GM18867 (cell line): ENCODE results near the gene EVC.
A peak's percentile ranks its signal among the peaks of the same experiment; 100 is the strongest.
"Not testable (repeated sequence)": the region's sequence is repeated elsewhere in the genome, so short reads cannot be mapped to it uniquely, and the experiment has no call there.

Experiments used
- ATAC-seq: cut with Tn5 transposase; IDR thresholded peaks from one replicate; pipeline ENCODE4 v1.9.1; 2021; ENCODE audit warnings: mild to moderate bottlenecking, moderate library complexity; ENCODE audit not compliant: unreplicated experiment

The EVC gene

GRCh38 chr4:5809216-5809776, 98.3 kb downstream of the EVC start:
- ATAC-seq, result no peak

DNA sequence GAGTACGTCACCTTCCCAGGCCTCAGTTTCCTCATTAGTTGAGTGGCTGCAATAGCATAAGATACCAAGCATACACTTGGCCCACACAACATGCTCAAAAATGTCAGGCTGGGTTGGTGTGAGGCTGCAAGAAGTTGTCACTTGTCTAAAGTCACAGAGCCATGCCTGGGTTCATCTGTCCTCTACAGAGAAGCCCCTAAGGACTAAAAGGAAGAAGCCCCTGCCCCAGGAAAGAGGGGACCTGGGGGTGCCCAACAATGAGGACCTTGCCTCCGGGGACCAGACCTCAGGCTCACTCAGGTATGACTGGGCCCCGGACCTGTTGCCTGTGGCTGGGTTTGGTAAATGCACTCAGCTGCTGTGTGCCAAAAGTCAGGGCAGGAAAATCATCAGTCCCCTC, 99.2 kb downstream of the EVC start:
- ATAC-seq, result no peak

- ATAC-seq, result no peak
Measured at GRCh38 chr4:5810770-5811430, 99.9 kb downstream of the EVC start.

DNA sequence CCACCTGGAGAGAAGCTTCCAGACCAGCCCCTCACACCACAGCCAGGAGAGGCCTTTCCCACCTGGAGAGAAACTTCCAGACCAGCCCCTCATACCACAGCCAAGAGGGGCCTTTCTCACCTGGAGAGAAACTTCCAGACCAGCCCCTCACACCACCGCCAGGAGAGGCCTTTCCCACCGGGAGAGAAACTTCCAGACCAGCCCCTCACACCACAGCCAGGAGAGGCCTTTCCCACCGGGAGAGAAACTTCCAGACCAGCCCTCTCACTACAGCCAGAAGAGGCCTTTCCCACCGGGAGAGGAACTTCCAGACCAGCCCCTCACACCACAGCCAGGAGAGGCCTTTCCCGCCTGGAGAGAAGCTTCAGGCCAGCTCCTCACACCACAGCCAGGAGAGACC, 101.1 kb downstream of the EVC start:
- not testable (repeated sequence) for ATAC-seq

DNA sequence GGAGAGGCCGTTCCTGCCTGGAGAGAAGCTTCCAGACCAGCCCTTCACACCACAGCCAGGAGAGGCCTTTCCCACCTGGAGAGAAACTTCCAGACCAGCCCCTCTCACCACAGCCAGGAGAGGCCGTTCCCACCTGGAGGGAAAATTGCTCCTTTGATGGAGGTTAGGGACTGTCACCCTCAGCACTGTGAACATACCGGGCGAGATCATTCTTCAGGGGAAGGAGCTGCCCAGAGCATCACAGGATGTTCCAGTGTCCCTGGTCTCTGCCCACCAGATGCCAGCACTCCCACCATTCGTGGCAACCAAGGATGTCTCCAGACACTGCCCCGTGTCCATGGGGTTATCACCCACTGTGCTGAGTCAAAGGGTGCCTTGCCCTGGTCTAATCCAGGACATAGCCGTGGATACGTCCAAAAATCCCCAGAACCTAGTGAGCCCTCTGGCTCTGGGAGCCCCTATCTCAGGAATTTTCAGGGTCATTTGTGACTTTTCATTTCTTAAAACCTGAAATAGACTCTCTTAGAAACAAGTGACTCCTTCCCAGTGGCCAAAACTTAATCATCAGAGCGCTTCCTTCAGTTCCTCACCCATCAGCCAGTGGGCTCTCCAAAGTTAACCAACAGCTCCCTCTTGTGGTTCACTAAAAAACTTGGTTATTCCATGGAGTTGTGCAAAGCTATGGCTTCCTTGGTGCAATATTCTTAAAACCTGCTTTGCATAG, 101.7 kb downstream of the EVC start:
- ATAC-seq, result no peak

- ATAC-seq, result no peak
Measured at GRCh38 chr4:5813882-5814255, 102.9 kb downstream of the EVC start.

DNA sequence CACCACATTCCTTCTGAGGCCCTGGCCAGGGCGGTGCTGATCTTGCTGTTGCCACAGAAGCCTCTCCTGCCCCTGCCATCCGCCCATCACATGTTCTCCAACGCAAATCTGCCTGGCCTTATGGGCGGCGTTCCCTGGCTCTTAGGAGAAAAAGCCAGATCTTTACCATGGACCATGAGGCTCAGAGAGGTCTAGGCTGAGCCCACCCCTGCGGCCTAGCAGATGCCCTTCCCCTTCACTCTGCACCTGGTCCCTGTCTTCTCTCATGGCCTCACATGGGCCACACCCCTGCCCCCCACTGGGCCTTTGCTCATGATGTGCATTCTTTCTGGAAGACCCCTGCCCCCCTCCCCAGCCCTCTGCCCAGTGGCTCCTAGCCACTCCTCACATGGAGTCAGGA, 103.4 kb downstream of the EVC start:
- no peak for ATAC-seq

DNA sequence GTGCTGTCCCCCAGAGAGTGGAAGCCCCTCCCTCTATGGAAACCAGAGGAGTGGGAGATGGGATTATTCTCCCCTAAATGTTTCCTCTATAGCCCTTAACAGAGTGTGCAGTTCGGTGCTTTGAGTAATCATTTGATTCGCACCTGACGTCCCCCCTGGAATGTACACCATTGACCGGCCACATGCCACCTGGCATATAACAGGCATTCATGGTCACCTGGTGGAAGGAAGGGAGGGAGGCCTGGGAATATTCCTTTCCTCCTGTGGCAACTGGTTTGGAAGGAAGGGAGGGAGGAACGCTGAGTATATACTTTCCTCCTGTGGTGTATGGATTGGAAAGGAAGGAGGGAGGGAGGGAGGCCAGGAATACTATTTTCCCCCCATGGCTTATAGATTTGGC, 104.6 kb downstream of the EVC start:
- no peak for ATAC-seq

DNA sequence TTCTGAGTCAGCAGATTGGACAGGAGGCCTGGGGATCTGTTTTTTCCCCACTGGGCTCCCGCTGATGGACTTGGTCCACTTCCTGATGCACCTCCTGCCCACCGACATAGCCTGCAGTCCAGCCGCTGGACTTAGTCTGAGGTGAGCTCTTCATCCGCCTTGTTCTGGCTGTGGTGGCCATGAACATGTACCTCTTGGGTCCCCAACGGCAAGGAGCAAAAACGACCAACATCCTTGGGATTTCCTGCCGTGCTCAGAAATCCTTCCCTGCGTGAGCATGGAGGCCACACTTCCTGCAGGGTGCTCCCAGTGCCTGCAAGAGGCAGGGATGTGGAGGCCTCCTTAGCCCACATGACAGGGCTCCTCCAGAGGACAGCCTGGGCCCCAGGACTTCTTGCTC, 105.1 kb downstream of the EVC start:
- ATAC-seq, result no peak

DNA sequence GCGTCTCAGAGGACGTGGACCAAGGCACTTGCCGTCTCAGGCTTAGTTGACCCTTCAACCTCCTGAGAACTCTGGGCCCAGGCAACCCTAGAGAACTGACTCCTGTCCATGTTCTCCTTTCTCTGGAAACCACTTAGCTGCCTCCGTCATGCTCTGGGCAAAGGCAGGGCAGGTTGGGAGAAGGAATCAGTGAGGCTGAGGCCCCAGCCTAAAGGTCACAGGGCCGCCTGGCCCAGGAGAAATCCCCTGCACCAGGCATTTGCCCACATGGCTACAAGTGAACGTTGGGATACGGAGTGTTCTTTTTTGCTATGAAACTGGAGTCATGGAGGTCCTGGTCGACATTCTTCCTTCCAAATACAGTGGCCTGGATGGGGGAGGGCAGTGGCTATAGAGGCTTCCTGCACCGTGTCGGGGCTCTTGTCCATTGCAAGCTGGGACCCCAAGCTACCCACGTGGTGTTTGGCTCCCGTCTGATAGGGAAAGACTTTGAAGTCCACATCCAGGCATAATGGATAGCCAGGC, 105.9 kb downstream of the EVC start:
- ATAC-seq, result no peak

DNA sequence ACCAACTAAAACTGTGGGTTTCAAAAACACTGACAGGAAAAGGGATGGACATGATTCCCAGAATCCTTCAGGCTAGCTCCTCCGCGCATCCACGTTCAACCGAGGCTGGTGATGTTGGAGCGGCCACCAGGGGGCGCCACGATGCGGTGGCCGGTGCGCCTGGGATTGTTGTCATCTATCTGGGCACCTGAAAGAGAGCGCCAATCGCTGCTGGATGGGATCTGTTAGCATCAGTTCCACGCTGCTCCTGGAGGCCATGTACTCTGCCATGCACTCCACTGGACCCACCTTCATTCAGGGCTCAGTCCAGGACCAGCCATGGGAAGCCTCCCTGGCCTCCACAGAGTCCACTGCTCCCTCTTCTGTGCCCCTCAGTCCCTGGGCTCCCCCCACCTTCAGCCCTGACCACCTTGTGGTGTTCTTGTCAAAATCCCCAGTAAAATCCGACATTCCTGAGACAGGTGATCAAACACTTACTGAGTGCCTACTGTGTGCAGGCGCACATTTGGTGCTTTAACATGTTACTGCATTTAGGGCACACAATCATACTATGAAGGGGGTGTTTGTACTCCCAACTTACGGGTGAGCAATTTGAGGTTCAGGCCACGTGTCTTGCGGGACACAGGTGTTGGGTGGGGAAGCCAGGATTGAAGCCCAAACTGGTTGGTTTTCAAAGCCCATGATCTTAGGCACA, 110.8 kb downstream of the EVC start:
- no peak for ATAC-seq

- ATAC-seq, result no peak
Measured at GRCh38 chr4:5822619-5823018, 111.6 kb downstream of the EVC start.

GRCh38 chr4:5823542-5824211, 112.7 kb downstream of the EVC start:
- peak; percentile 56 for ATAC-seq

DNA sequence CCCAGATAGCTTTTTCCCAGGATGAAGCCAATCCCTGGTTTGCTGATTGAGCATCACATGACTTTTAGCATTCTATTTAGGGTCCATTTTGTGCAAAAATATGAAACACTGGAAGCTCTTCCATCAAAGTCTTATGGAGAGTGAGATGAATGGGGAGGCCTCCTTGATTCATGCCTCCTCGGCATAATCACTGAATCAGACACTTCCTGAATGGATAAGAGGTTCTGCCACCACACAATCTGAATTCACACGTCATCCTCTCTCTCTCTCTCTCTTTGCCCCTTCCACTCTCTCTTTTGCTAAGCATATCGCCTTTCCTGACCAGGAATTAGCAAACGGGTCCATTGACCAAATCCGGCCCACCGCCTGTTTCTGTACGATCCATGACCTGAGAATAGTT, 113.2 kb downstream of the EVC start:
- no peak for ATAC-seq

DNA sequence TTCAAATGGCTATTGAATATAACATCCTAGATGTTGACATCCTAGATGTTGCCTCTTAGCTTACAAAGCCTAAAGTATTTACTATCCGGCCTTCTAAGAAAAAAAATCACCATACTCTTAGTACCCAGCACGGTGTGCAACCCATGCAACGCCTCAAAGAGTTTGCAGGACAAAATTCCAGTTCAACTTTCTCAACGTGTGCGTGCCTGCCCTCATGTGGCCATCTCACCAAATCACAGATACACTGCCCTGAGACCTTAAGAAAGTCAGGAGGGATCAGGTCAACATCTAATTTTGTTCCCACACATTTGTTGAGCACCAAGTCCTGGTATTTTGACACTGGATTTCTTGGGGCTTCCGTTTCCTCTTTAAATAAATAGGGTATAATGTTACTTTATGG, 113.6 kb downstream of the EVC start:
- no peak for ATAC-seq

DNA sequence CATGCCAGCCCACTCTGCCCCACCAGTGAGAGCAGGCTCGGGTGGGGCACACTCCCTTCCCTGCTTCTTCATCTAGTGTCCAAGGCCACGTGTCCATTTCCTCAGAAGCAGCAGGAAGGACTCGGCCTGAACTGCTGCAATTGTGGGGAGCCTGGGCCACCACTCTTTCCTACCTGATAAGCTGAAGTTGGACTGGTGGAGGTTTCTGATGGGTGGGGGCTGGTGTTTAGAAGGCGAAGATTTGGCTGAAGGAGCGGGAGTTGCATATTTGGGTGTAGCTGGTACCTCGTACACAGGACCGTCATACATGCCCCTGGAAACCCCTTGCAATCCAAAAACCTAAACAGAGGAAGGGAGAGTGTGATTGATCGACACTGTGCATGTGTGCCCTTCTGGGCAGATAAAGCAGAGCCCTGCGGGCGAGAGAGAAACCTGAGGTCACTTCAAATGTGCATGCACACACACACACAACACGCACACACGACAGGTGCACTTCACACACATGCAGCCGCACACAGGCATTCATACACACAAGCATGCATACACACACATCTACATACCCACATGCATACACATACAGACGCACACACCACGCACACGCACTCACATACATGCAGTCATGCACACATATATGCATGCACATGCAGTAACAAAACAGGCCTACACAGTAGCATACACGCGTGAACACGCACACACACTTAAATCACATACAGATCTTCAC, 114.5 kb downstream of the EVC start:
- ATAC-seq, result no peak

- no peak for ATAC-seq
Measured at GRCh38 chr4:5826437-5827107, 115.6 kb downstream of the EVC start.

DNA sequence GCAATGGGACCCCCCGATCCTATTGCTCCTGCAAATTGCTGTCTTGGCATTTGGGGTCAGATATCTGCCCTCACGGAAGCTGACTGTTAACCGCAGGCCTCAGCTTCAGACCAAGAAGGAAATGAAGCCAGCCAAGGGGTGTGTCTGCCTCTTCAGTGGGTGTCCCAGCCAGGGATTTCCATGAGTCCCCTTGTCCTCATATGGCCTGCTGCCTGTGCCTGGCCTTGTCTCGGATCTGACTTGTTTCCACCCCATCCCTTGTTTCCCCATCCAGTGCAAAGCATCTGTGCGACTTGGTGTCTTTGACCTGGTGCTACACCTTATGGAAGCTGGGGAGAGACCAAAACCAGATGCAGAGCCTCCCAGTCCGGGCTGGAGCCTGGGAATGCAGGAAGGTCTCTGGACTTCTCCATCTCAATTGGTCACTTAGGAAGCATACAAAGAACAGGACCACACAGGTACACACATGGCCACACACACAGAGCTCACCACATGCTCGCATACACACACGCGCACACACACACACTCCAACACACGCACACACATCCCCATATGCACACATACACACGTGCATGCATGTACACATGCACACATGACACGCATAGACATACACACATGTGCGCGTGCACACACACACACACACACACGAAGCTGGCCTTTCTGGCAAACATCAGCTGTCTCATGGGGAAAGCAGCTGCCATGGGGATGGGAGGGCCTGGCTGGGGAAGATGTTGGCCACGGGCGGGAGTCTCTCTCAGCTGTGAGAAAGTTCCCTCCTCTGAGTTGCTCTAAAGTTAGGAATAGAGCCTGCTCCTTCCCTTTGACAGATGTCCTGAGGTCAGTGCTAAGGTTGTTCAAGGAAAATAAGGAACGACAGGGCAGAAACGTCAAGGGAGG, 116.4 kb downstream of the EVC start:
- ATAC-seq, result no peak

DNA sequence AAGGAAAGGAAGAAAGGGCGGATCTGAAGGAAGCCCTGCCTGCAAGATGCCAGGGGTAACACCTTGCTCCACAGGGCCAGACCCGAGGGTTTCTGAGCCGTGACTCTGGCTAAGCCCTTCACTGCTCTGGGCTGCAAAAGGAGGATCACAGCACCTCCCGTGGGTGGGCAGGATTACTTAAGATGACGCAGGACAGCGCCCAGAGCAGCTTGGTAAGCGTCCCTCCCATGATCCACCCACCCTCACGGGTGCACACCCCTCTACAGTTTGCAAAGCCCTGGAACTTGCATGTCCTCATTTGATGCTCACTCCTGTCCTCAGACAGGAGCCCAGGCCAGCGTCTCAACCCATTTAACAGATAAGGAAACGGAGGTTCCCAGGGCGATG, 117.0 kb downstream of the EVC start:
- ATAC-seq, result no peak
